ENCODE data around the gene PAX6. TPM values are rescaled to one million over a fixed set of nuclear protein-coding genes. Genes with fewer than 3 reads are reported as not detected.

PAX6 gene
- total and polyA plus RNA-seq, 5 donors from 2014 or later: not detected

DNA sequence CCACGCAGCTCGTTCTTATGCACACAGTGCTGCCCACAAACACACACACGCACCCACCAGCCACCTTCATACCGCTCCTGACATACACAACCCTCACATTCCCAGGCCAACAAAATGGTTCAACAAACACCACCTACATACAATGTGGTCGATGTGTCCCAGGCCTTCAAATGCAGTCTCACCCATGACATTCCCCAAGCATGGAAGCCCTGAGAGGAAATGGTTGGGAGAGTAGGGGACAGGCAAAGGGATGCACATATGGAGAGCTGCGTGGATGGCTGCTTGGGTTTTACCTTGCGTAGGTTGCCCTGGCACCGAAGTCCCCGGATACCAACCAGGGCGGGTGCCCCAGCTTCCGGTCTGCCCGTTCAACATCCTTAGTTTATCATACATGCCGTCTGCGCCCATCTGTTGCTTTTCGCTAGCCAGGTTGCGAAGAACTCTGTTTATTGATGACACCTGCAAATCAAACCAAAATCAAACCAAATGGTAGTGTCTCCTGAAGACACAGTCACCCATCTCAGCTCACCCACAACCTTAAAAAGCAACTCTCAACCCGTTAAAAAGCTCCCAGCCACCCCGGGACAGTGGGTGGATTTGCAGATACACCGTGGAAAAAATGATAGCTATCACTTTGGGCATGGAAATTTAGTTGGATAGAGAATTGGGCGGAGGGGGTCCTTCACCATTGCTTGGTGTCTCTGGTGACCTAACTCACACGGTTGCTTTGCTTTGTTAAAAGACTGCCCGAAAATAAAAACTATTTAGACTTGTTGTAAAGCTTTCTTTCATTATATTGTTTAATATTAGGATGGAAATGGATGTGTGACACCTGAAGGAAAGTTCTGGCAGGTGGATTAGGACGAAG lies 10.5 kb downstream of the PAX6 start:
- no peak overlapping the region for H3K4me3 ChIP-seq (ENCODE audit: low read depth, low read length)
- H3K4me1 ChIP-seq (ENCODE audit: control insufficient read depth, insufficient read depth, low read length, poor library complexity, severe bottlenecking): peaks cover 38% of the 10 kb centered on the region
- Mint-ChIP-seq H3K27me3 (peaks cover 98% of the 10 kb centered on the region), H3K27ac (peak overlapping the region in 1 of 3 donors; percentile 35), H3K4me1 (peaks cover 10 to 63% (median 37%) of the 10 kb centered on the region in 4 donors), H3K9me3 (peaks cover 0 to 34% (median 7%) of the 10 kb centered on the region in 7 donors), H3K36me3 (no peaks in the 10 kb centered on the region), H3K4me3 (peak overlapping the region in 3 of 4 donors; percentile 19 to 61 (median 21))
- H3K27me3 ChIP-seq (ENCODE audit: control insufficient read depth, insufficient read depth, low read length): peaks cover 48% of the 10 kb centered on the region
- ATAC-seq (ENCODE audit: low read depth in 2 of 2): no peak
- no peaks in the 10 kb centered on the region for H3K36me3 ChIP-seq (ENCODE audit: control insufficient read depth, insufficient read depth, low read length)
- H3K9me3 ChIP-seq (ENCODE audit: control insufficient read depth in 2 of 2, low read length in 2 of 2): peaks cover 9 to 28% of the 10 kb centered on the region in 2 experiments
- peak in 1 of 3 donors; percentile 39 for DNase-seq
- no peak overlapping the region for H3K27ac ChIP-seq (ENCODE audit: insufficient read depth, low read length, poor library complexity, severe bottlenecking)

DNA sequence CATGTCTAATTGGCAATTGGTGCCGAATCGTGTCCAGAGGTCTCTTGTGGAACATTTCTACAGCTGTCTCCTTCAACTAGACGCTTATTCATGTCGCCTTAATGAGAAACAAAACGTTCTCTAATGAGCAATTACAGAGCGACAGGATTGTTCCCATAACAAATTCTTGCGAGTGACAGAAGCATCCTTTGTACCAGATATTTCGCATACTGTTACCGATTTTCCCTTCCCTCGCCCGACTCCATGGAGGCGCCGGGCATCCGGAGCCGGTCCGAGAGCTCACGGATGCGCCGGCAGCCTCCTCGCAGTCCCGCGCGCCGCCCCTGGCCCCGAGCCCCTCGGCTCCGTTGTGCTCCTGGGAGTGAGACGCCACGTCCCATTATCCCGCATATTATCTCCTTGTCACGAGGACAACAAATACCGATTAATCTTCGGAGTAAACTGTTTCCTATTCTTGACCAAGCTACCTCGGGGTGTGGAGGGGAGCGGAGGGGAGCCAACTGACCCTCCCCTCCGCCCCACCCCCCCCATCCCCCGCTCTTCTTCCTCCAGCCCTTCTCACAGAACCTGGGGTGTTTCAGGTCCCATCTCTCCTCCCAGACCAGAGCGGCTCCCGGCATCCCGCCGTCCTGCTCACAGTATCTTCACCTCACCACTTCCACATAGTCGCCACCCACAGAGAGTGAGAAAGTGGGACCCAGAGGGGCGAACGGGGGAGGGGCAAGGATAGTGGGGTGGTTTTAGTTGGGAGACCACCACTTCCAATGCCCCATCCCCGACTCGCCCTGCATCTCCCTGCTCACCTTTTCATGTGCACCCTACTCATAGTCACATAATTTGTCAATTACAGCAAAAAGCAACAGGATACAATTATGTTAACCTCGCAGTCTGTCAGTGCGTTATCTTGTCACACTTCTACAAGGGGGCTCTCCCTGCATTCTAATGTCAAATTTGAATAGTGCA lies 11.4 kb downstream of the PAX6 start:
- DNase-seq (no peak), ATAC-seq (ENCODE audit: low read depth in 2 of 2) (no peak)
- no peaks in the 10 kb centered on the region for H3K36me3 Mint-ChIP-seq
- peaks cover 8 to 57% (median 36%) of the 10 kb centered on the region in 4 donors for H3K4me1 Mint-ChIP-seq
- H3K27ac Mint-ChIP-seq: peak overlapping the region in 1 of 3 donors; percentile 35
- H3K27me3 Mint-ChIP-seq: peaks cover 95% of the 10 kb centered on the region
- H3K27me3 ChIP-seq (ENCODE audit: control insufficient read depth, insufficient read depth, low read length): peaks cover 51% of the 10 kb centered on the region
- H3K9me3 Mint-ChIP-seq: peaks cover 0 to 32% (median 7%) of the 10 kb centered on the region in 7 donors
- H3K4me3 Mint-ChIP-seq: peak overlapping the region in 2 of 4 donors; percentile 4 to 61
- H3K4me1 ChIP-seq (ENCODE audit: control insufficient read depth, insufficient read depth, low read length, poor library complexity, severe bottlenecking): peaks cover 29% of the 10 kb centered on the region
- no peaks in the 10 kb centered on the region for H3K36me3 ChIP-seq (ENCODE audit: control insufficient read depth, insufficient read depth, low read length)
- H3K9me3 ChIP-seq (ENCODE audit: control insufficient read depth in 2 of 2, low read length in 2 of 2): peaks cover 9 to 28% of the 10 kb centered on the region in 2 experiments
- H3K4me3 ChIP-seq (ENCODE audit: low read depth, low read length): no peak overlapping the region
- no peak overlapping the region for H3K27ac ChIP-seq (ENCODE audit: insufficient read depth, low read length, poor library complexity, severe bottlenecking)

DNA sequence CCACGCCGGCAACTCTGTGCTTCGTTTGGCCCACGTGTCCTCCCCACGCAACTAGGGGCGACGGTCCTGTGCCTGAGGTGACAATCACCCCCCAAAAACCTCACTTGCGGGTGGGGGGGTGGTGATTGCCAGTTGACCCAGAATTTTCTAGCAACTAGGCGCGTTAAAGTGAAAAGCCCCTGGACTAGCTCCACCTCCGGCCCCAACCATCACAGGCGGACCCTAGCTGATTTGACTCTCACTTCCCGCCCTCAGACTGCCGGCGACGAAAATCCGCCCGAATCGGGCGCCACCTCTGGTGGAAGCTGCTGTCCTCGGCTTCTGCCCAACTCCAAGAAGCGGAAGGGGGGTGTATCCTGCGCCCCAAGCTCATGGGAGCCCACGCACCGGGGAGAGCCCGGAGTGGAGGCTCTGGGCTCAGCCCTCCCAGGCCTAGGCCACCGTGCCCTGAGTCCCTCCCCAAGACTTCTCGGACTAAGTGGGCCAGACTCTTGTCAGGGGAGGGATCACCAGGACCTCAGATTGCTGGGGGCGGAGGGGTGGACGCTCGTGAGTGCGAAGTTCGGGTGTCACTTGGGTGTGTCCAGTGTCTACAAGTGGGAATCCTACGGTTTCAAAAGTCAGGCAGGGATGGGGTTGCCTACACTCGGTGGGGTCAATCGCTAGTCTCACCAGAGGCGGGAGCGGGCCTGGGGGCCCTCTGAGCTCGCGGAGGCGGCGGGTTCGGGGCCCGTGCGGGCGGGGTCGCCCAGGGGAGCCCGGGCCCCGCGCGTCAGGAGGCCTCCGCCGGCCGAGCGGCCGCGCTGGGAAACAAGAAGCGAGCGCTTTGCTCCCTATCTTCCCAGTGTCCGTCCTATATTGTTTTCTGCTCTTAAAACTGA lies 12.3 kb downstream of the PAX6 start:
- ATAC-seq (ENCODE audit: low read depth in 2 of 2) (peak in 1 of 2 donors; percentile 5), DNase-seq (no peak)
- Histone ChIP-seq H3K36me3 (ENCODE audit: control insufficient read depth, insufficient read depth, low read length) (no peaks in the 10 kb centered on the region), H3K4me1 (ENCODE audit: control insufficient read depth, insufficient read depth, low read length, poor library complexity, severe bottlenecking) (peaks cover 19% of the 10 kb centered on the region), H3K27ac (ENCODE audit: insufficient read depth, low read length, poor library complexity, severe bottlenecking) (no peak overlapping the region), H3K4me3 (ENCODE audit: low read depth, low read length) (no peak overlapping the region), H3K27me3 (ENCODE audit: control insufficient read depth, insufficient read depth, low read length) (peaks cover 52% of the 10 kb centered on the region), H3K9me3 (ENCODE audit: control insufficient read depth in 2 of 2, low read length in 2 of 2) (peaks cover 9 to 28% of the 10 kb centered on the region in 2 experiments)
- H3K27ac Mint-ChIP-seq: no peak overlapping the region
- peak overlapping the region in 1 of 4 donors; percentile 24 for H3K4me3 Mint-ChIP-seq
- H3K4me1 Mint-ChIP-seq: peaks cover 0 to 48% (median 28%) of the 10 kb centered on the region in 4 donors
- H3K9me3 Mint-ChIP-seq: peaks cover 0 to 29% (median 6%) of the 10 kb centered on the region in 7 donors
- peaks cover 93% of the 10 kb centered on the region for H3K27me3 Mint-ChIP-seq
- no peaks in the 10 kb centered on the region for H3K36me3 Mint-ChIP-seq

DNA sequence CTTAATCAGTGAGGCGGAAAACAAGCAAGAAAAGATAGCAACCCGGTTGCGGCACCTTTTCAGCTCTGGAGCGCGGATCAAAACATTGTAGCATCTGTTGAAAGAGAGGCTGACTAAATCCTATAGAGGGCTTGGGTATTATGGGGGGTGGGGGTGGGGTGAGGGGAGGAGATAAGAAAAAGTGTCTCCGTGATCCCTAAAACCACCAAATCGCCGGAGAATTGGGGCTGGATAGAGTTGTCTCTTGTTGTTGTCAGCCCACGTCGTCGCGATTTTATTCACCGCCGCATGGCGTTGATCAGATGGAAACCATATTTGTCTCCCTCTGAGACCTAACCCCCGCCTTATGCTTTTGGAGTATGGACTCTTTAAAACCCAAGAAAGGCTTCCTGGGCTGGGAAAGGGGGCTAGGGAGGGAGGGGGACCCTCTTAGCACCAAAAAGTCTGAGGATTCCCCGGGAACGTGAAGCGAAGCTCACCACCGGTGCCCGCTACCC lies 13.0 kb downstream of the PAX6 start:
- Mint-ChIP-seq H3K27ac (no peak overlapping the region), H3K4me1 (peaks cover 0 to 41% (median 24%) of the 10 kb centered on the region in 4 donors), H3K9me3 (peaks cover 0 to 23% (median 3%) of the 10 kb centered on the region in 7 donors), H3K27me3 (peaks cover 86% of the 10 kb centered on the region), H3K4me3 (no peak overlapping the region), H3K36me3 (no peaks in the 10 kb centered on the region)
- peaks cover 18% of the 10 kb centered on the region for H3K4me1 ChIP-seq (ENCODE audit: control insufficient read depth, insufficient read depth, low read length, poor library complexity, severe bottlenecking)
- H3K9me3 ChIP-seq (ENCODE audit: control insufficient read depth in 2 of 2, low read length in 2 of 2): peaks cover 9 to 23% of the 10 kb centered on the region in 2 experiments
- H3K4me3 ChIP-seq (ENCODE audit: low read depth, low read length): no peak overlapping the region
- no peak for DNase-seq
- ATAC-seq (ENCODE audit: low read depth in 2 of 2): no peak
- peaks cover 47% of the 10 kb centered on the region for H3K27me3 ChIP-seq (ENCODE audit: control insufficient read depth, insufficient read depth, low read length)
- no peaks in the 10 kb centered on the region for H3K36me3 ChIP-seq (ENCODE audit: control insufficient read depth, insufficient read depth, low read length)
- no peak overlapping the region for H3K27ac ChIP-seq (ENCODE audit: insufficient read depth, low read length, poor library complexity, severe bottlenecking)

DNA sequence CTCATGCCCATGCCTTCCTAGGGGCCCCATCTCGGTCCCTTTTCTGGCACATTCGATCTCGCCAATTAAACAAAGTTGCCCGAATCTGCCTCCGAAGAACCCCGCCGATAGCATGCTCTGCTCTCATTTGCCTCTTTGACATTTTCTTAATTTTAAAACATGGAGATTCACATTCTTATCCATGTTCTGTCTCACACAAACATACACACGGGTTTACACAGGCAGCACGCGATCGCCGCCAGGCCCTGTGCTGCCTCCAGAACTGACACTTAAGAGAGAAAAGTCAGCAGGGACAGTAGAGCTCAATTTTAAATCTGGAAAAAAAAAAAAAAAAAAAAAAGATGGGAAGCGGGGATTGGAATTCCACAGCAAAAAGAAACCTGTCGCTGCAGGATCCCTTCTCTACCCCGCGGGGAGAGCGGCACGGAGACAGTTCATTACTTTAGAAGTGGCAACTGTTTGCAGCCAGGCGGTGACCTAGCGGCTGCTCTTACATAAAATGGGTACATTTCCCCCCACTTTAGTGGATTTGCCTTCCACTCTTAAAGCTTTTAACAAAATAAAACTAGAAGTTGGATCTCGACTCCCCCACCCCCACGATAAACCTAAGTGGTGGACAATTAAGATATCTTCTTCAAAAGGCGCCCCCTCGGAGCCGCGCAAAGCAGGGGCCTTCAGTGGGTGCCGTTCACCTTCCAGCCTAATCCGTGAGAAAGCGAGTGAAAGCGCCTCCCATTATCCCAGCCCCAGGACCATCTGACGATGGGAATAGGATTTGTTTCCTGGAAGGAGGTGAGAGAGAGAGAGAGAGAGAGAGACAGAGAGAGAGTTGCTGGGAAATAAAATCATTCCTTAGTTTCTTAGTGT lies 13.7 kb downstream of the PAX6 start:
- H3K9me3 ChIP-seq (ENCODE audit: control insufficient read depth in 2 of 2, low read length in 2 of 2): peaks cover 6 to 17% of the 10 kb centered on the region in 2 experiments
- Mint-ChIP-seq H3K9me3 (peaks cover 0 to 19% (median 3%) of the 10 kb centered on the region in 7 donors), H3K36me3 (no peaks in the 10 kb centered on the region), H3K4me1 (peaks cover 0 to 36% (median 20%) of the 10 kb centered on the region in 4 donors), H3K27me3 (peaks cover 79% of the 10 kb centered on the region), H3K4me3 (peak overlapping the region in 1 of 4 donors; percentile 22), H3K27ac (no peak overlapping the region)
- H3K27ac ChIP-seq (ENCODE audit: insufficient read depth, low read length, poor library complexity, severe bottlenecking): no peak overlapping the region
- no peak overlapping the region for H3K4me3 ChIP-seq (ENCODE audit: low read depth, low read length)
- H3K4me1 ChIP-seq (ENCODE audit: control insufficient read depth, insufficient read depth, low read length, poor library complexity, severe bottlenecking): peaks cover 18% of the 10 kb centered on the region
- DNase-seq (no peak), ATAC-seq (ENCODE audit: low read depth in 2 of 2) (no peak)
- H3K27me3 ChIP-seq (ENCODE audit: control insufficient read depth, insufficient read depth, low read length): peaks cover 46% of the 10 kb centered on the region
- no peaks in the 10 kb centered on the region for H3K36me3 ChIP-seq (ENCODE audit: control insufficient read depth, insufficient read depth, low read length)

DNA sequence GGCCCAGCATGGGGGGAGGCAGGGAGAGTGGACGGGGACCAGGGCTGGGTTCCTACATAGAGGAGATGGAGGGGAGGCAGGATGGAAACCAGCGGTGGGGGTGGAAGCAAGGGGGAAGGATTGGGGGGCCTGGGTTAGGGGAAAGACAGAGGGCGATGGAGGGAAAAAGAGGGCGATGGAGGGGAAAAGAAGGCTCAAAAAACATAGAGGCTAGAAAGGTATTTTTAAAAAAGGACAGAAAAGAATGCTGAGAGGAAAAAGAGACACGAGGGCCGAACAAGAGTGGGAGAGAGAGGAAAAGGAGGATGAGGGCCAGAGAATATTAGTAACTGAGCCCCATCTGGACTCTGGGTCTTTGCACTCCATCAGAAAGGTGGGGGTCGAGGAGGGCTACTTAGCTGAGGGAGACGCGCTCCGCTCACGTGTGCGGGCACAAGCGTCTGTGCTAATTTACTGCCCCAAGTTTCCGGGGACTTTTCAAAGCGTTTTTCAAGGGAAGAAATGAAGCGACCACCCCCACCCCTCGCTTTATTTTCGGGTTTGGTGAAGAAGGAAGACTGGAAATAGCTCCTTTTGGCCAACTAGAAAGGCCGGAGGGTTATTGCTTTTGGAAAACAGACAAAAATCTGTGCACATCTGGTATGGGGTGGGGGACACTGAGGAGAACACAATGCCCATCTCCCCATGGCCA lies 14.5 kb downstream of the PAX6 start:
- Mint-ChIP-seq H3K36me3 (no peaks in the 10 kb centered on the region), H3K4me3 (no peak overlapping the region)
- ATAC-seq (ENCODE audit: low read depth in 2 of 2): no peak

More for the DNA sequence above, 14.5 kb downstream of the PAX6 start:
- Histone ChIP-seq H3K27me3 (ENCODE audit: control insufficient read depth, insufficient read depth, low read length) (peaks cover 40% of the 10 kb centered on the region), H3K4me3 (ENCODE audit: low read depth, low read length) (no peak overlapping the region), H3K27ac (ENCODE audit: insufficient read depth, low read length, poor library complexity, severe bottlenecking) (no peak overlapping the region), H3K9me3 (ENCODE audit: control insufficient read depth in 2 of 2, low read length in 2 of 2) (peaks cover 6 to 15% of the 10 kb centered on the region in 2 experiments), H3K36me3 (ENCODE audit: control insufficient read depth, insufficient read depth, low read length) (no peaks in the 10 kb centered on the region), H3K4me1 (ENCODE audit: control insufficient read depth, insufficient read depth, low read length, poor library complexity, severe bottlenecking) (peaks cover 18% of the 10 kb centered on the region)
- no peak overlapping the region for H3K27ac Mint-ChIP-seq
- no peak for DNase-seq
- H3K9me3 Mint-ChIP-seq: peaks cover 0 to 19% (median 3%) of the 10 kb centered on the region in 7 donors
- H3K4me1 Mint-ChIP-seq: peaks cover 0 to 36% (median 18%) of the 10 kb centered on the region in 4 donors
- H3K27me3 Mint-ChIP-seq: peaks cover 72% of the 10 kb centered on the region

Data from CD4-positive, CD25-positive, alpha-beta regulatory T cell (primary cell).